Muscle of leg (tissue), 11 donors: ENCODE measurements around the gene ADGRF4. TPM values are rescaled to one million over a fixed set of nuclear protein-coding genes. Genes with fewer than 3 reads are reported as not detected.

Experiments
- DNase-seq: peaks from one replicate; pipeline ENCODE4 v3.0.0; 2013
- H3K27ac ChIP-seq: one replicate; pipeline ENCODE4 v1.5.1; 2013; ENCODE audit warnings: mild to moderate bottlenecking, low read length, control low read depth
- H3K27me3 ChIP-seq: one replicate; pipeline ENCODE4 v1.6.1; 2013; ENCODE audit warnings: low read length; ENCODE audit not compliant: control insufficient read depth, insufficient read depth
- H3K36me3 ChIP-seq: one replicate; pipeline ENCODE4 v1.6.1; 2013; ENCODE audit warnings: low read length; ENCODE audit not compliant: control insufficient read depth, insufficient read depth
- H3K4me1 ChIP-seq: one replicate; pipeline ENCODE4 v1.6.1; 2013; ENCODE audit warnings: low read length; ENCODE audit not compliant: control insufficient read depth, insufficient read depth
- H3K4me3 ChIP-seq: one replicate; pipeline ENCODE4 v1.5.1; 2013; ENCODE audit warnings: low read length, control low read depth
- H3K9me3 ChIP-seq: replicated peaks from 2 replicates; pipeline ENCODE4 v1.6.1; 2013; ENCODE audit warnings: low read depth, low read length; ENCODE audit not compliant: control insufficient read depth
- WGBS: methylation state at CpG from one replicate; pipeline ENCODE4 v1.1.5; 2013; ENCODE audit warnings: missing lambda C conversion rate; ENCODE audit not compliant: insufficient coverage; 5-methylcytosine and 5-hydroxymethylcytosine counted together
- polyA plus RNA-seq, 8 donors: library from polyadenylated mRNA; unstranded; fragments of 120-200 nt; gene quantifications; one replicate each; pipeline versions ENCODE4 v1.2.1 to v1.2.3, GENCODE V29; 2013; ENCODE audit warnings: inconsistent platforms in 1 of 8, low replicate concordance in 1 of 8; ENCODE audit not compliant: insufficient read length in 8 of 8, insufficient read depth in 1 of 8
- total RNA-seq: library from RNA; stranded (reverse); fragments of 120-200 nt; gene quantifications from one replicate; pipeline ENCODE4 v1.2.4, GENCODE V29; 2013

Gene ADGRF4
- total and polyA plus RNA-seq, 9 donors = 0.04 to 0.70 (median 0.16) TPM; not detected in 4

DNA sequence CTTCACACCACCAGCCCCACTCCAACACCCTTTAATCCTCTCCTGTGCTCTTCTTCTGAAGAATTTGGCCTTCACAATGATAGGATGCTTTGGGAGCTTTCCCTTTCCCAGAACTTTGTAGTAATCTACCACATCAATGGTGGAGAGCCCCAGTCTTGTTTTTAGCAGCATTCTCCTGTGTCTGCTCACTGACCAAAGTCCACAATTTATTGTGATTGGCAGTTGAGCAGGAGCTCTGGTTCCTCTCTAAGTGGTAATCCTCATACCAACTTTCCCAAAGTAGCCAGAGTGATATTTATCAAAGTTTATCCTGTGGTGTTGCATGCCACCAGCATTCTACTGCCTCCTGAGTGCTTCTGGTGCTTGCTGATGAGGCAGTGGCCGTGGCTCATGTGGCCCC is 54.4 kb downstream of the ADGRF4 start:
- no CpG with 5 or more reads among the region's 1 CpG for WGBS
- no peaks in the 10 kb centered on the region for H3K36me3 ChIP-seq

DNA sequence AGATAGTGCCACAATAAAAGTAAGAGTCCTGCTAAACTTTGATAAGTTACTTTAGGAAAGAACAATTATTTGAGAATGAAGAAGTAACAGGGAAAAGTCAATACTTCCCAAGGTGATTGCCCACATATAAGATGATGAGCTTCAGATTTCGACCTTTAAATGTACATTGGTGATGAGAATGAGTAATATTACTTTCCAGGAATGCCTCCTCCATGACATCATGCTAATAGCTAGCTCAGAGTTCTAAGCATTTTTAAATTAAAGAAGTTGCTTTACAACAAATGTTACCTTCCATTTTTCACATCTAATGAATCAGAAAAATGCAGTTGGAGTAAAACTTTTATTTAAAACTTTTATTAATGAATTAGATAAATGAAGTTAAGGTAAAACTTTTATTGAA is 61.0 kb downstream of the ADGRF4 start:
- H3K4me3 ChIP-seq = no peak overlapping the region
- no CpG with 5 or more reads among the region's 1 CpG for WGBS
- no peak overlapping the region for H3K27ac ChIP-seq
- no peaks in the 10 kb centered on the region for H3K36me3 ChIP-seq
- DNase-seq = no peak
- no peaks in the 10 kb centered on the region for H3K9me3 ChIP-seq
- no peaks in the 10 kb centered on the region for H3K27me3 ChIP-seq
- H3K4me1 ChIP-seq = no peaks in the 10 kb centered on the region

More for the DNA sequence above, 54.4 kb downstream of the ADGRF4 start:
- Histone ChIP-seq H3K27ac (no peak overlapping the region), H3K4me3 (no peak overlapping the region), H3K4me1 (no peaks in the 10 kb centered on the region), H3K27me3 (no peaks in the 10 kb centered on the region), H3K9me3 (no peaks in the 10 kb centered on the region)
- no peak for DNase-seq

DNA sequence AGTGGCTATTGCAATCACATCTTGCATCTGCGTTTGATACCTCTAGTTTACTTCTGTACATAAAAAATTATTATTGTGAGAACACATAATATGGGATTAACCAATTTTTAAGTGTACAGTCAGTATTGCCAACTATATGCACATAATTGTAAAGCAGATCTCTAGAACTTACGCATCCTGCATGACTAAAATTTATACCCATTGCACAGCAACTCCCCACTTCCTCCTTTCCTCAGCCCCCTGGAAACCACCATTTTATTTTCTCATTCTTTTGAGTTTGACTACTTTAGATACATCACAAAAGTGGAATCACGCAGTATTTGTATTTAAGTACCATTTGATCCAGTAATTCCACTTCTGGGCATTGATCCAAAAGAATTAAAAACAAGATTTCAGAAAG is 64.1 kb downstream of the ADGRF4 start:
- Histone ChIP-seq H3K27ac (no peak overlapping the region), H3K4me3 (no peak overlapping the region), H3K27me3 (no peaks in the 10 kb centered on the region), H3K9me3 (no peaks in the 10 kb centered on the region), H3K36me3 (no peaks in the 10 kb centered on the region), H3K4me1 (no peaks in the 10 kb centered on the region)
- 100% methylated on average over 1 of the region's 3 CpGs for WGBS
- no peak for DNase-seq

DNA sequence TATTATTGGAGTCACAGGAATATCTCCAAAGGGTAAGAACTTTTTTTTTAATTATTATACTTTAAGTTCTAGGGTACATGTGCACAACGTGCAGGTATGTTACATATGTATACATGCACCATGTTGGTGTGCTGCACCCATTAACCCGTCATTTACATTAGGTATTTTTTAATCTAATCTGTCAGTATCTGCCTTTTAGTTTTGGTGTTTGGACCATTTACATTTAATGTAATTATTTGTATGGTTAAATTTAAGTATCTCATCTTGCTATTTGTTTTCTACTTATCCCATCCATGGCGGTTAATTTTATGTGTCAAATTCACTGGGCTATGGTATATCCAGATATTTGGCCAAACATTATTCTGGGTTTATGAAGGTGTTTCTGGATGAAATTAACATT is 68.1 kb downstream of the ADGRF4 start:
- Histone ChIP-seq H3K4me1 (no peaks in the 10 kb centered on the region), H3K27ac (no peak overlapping the region), H3K27me3 (no peaks in the 10 kb centered on the region), H3K36me3 (no peaks in the 10 kb centered on the region), H3K4me3 (no peak overlapping the region), H3K9me3 (no peaks in the 10 kb centered on the region)
- DNase-seq = no peak
- WGBS = no CpG with 5 or more reads among the region's 3 CpGs

DNA sequence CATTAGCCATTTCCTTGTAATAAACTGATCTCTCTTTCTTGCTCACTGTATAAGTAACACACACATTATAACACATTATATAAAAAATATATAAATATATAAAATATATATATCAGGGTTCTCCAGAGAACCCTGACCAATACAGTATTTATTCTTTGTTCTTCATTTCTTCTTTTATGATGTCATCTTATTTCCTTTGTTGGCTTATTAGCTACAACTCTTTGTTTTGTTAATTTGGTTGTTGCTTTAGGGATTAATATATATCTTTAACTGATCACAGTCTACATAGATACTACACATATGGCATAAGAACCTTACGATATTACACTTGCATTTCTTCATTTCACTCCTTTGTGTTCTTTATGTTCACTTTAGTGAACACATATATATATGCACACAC is 68.7 kb downstream of the ADGRF4 start:
- DNase-seq = no peak
- Histone ChIP-seq H3K27ac (no peak overlapping the region), H3K27me3 (no peaks in the 10 kb centered on the region), H3K4me1 (no peaks in the 10 kb centered on the region), H3K36me3 (no peaks in the 10 kb centered on the region), H3K4me3 (no peak overlapping the region), H3K9me3 (no peaks in the 10 kb centered on the region)
- no CpG with 5 or more reads among the region's 1 CpG for WGBS

DNA sequence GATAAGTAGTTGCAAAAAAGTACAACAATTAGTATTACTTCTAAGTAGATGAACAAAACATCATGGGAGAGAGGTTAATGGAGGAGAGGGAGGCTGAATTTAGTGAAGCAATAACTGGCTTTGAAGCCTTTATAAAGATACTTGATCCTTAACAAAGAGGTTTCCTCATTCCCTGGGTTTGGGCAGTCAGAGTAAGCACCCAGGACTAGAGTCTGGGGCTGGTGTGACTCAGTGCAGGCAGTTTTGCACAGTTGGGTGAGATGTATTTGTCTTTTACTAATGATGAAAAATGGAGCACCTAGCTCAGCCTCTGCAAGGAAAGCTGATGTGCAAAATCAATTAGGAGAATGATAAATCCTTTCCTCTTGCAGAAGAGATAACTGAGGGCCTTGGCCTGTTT is 71.6 kb downstream of the ADGRF4 start:
- Histone ChIP-seq H3K9me3 (no peaks in the 10 kb centered on the region), H3K36me3 (no peaks in the 10 kb centered on the region), H3K27me3 (no peaks in the 10 kb centered on the region), H3K4me1 (no peaks in the 10 kb centered on the region), H3K27ac (no peak overlapping the region), H3K4me3 (no peak overlapping the region)
- no peak for DNase-seq

Other genes starting within 250 kb of the ADGRF4 start
- 12.5 TPM for gene CD2AP, start 220.8 kb upstream of the ADGRF4 start, total RNA-seq
- gene CD2AP, start 220.8 kb upstream of the ADGRF4 start, polyA plus RNA-seq = 10 to 100 TPM in 5 of 8 donors, 1 to 10 TPM in 3; 8.9 to 12.7 (median 10.3) TPM
- 0.18 TPM for gene OPN5, start 83.5 kb downstream of the ADGRF4 start, total RNA-seq
- gene OPN5, start 83.5 kb downstream of the ADGRF4 start, polyA plus RNA-seq = under 1 TPM; 0.06 to 0.34 (median 0.19) TPM